GM12878 (cell line): ENCODE measurements around the gene ACTL8. TPM values are rescaled to one million over a fixed set of nuclear protein-coding genes. Genes with fewer than 3 reads are reported as not detected.

ENCODE experiments used
- ATAC-seq: fragments of 200-7000 bp; cut with Tn5 transposase; 3 replicates; pipeline ENCODE4 v1.9.1; 2020; ENCODE audit warnings: mild to moderate bottlenecking, moderate library complexity
- BruUV-seq: library from RNA; stranded (reverse); fragments of 400-500 nt; replicated peaks from 2 replicates; lab custom pipeline; 2021; lab: Mats Ljungman, UMichigan
- CTCF ChIA-PET: fragments of 300-600 bp; sonication (Branson Sonifier 250); formaldehyde crosslinking; extraction: SDS; loops from one replicate; lab custom pipeline; 2021; ENCODE audit warnings: inconsistent platforms; lab: Yijun Ruan, JAX
- POLR2A ChIA-PET: fragments of 350-600 bp; formaldehyde crosslinking; extraction: SDS; loops from one replicate; lab custom pipeline; 2021; ENCODE audit warnings: inconsistent platforms; lab: Charles Lee
- RAD21 ChIA-PET: fragments of 300-600 bp; sonication (Branson Sonifier 250); formaldehyde crosslinking; loops from one replicate; lab custom pipeline; 2023; ENCODE audit warnings: antibody characterized with exemption; ENCODE audit not compliant: unreplicated experiment; lab: Charles Lee
- SMC1A ChIA-PET: fragments of 300-600 bp; sonication (Branson Sonifier 250); formaldehyde crosslinking; loops from one replicate; lab custom pipeline; 2023; ENCODE audit not compliant: unreplicated experiment, uncharacterized antibody; lab: Charles Lee
- DNase-seq: peaks from one replicate; pipeline ENCODE4 v3.0.0-alpha.2; 2011; ENCODE audit warnings: low read depth, low spot score
- FAIRE-seq: peaks from 3 replicates; lab custom pipeline; 2011; peaks lifted over from hg19 to GRCh38; lab: Jason Lieb, UNC
- H2AFZ ChIP-seq: 2 replicates; pipeline ENCODE4 v1.6.0; 2011; ENCODE audit warnings: low read depth, low read length, control low read depth; ENCODE audit not compliant: control insufficient read depth
- H3K27ac ChIP-seq: 2 replicates; pipeline ENCODE4 v1.5.1; 2011; ENCODE audit warnings: control low read depth; ENCODE audit not compliant: control insufficient read depth, insufficient read depth
- H3K27me3 ChIP-seq, 2 experiments: replicated peaks in 1 of 2; 2 replicates each; pipeline versions ENCODE4 v1.6.0 to v1.6.1; 2011; ENCODE audit warnings: low read length in 1 of 2; ENCODE audit not compliant: control insufficient read depth in 2 of 2, insufficient read depth in 2 of 2
- H3K36me3 ChIP-seq, 2 experiments: 2 replicates each; pipeline ENCODE4 v1.5.1; 2011; ENCODE audit warnings: low read length in 1 of 2; ENCODE audit not compliant: control insufficient read depth in 2 of 2, insufficient read depth in 2 of 2
- H3K4me1 ChIP-seq: 2 replicates; pipeline ENCODE4 v1.6.1; 2011; ENCODE audit warnings: mild to moderate bottlenecking, low read length, moderate library complexity, mixed read lengths; ENCODE audit not compliant: control insufficient read depth, insufficient read depth
- H3K4me2 ChIP-seq: 2 replicates; pipeline ENCODE4 v1.6.0; 2011; ENCODE audit warnings: control low read depth; ENCODE audit not compliant: control insufficient read depth, insufficient read depth
- H3K4me3 ChIP-seq: fragments of 200-600 bp; sonication (generic); 2 replicates; pipeline ENCODE4 v1.5.1; 2016
- H3K79me2 ChIP-seq: 2 replicates; pipeline ENCODE4 v1.6.0; 2011; ENCODE audit warnings: low read length; ENCODE audit not compliant: control insufficient read depth, insufficient read depth
- H3K9ac ChIP-seq: 2 replicates; pipeline ENCODE4 v1.8.0; 2011; ENCODE audit warnings: low read length, control low read depth, mixed read lengths; ENCODE audit not compliant: control insufficient read depth, insufficient read depth
- H3K9me3 ChIP-seq: replicated peaks from 3 replicates; pipeline ENCODE4 v1.5.1; 2011; ENCODE audit warnings: mild to moderate bottlenecking, low read length; ENCODE audit not compliant: control insufficient read depth, insufficient read depth
- H4K20me1 ChIP-seq: 2 replicates; pipeline ENCODE4 v1.6.0; 2011; ENCODE audit not compliant: control insufficient read depth, insufficient read depth
- CBX3 ChIP-seq: fragments of 200-600 bp; sonication (generic); IDR thresholded peaks from 2 replicates; pipeline ENCODE4 v1.6.1; 2016; ENCODE audit warnings: low read depth, borderline replicate concordance
- CBX5 ChIP-seq: sonication (generic); IDR thresholded peaks from 2 replicates; pipeline ENCODE4 v1.6.1; 2016; ENCODE audit warnings: low read depth, moderate library complexity, mild to moderate bottlenecking, inconsistent platforms
- E2F4 ChIP-seq: IDR thresholded peaks from 2 replicates; pipeline ENCODE4 v1.6.1; 2012; ENCODE audit warnings: low read depth, low read length, improper control_type of control experiment
- E2F8 ChIP-seq: fragments of 450-650 bp; IDR thresholded peaks from 2 replicates; pipeline ENCODE4 v1.6.1; 2018; ENCODE audit warnings: mild to moderate bottlenecking, low read depth, moderate library complexity; ENCODE audit not compliant: partially characterized antibody
- E4F1 ChIP-seq: fragments of 450-650 bp; IDR thresholded peaks from 2 replicates; pipeline ENCODE4 v1.6.1; 2018; ENCODE audit warnings: borderline replicate concordance, mild to moderate bottlenecking; ENCODE audit not compliant: partially characterized antibody
- HDAC2 ChIP-seq: fragments of 200-600 bp; sonication (generic); IDR thresholded peaks from 2 replicates; pipeline ENCODE4 v1.6.1; 2017
- PAX5 ChIP-seq: IDR thresholded peaks from 2 replicates; pipeline ENCODE4 v1.6.1; 2011; ENCODE audit warnings: low read depth, low read length, borderline replicate concordance
- POLR2AphosphoS5 ChIP-seq: IDR thresholded peaks from 2 replicates; pipeline ENCODE4 v1.6.1; 2011; ENCODE audit warnings: mild to moderate bottlenecking, low read length, inconsistent platforms
- RAD21 ChIP-seq: IDR thresholded peaks from 2 replicates; pipeline ENCODE4 v1.6.1; 2011; ENCODE audit warnings: mild to moderate bottlenecking, low read depth, low read length, moderate library complexity; ENCODE audit not compliant: insufficient read depth
- RUNX3 ChIP-seq: IDR thresholded peaks from 2 replicates; pipeline ENCODE4 v1.6.1; 2012; ENCODE audit warnings: low read length, inconsistent platforms
- WGBS: methylation state at CpG from one replicate; pipeline ENCODE4 v1.1.6; 2016; ENCODE audit warnings: low lambda C conversion rate; ENCODE audit not compliant: insufficient replicate concordance, insufficient coverage; ENCODE audit errors: missing lambda C conversion rate; 5-methylcytosine and 5-hydroxymethylcytosine counted together
- in situ Hi-C: fragments of 300-500 bp; cut with MboI; formaldehyde crosslinking; loops from 9 replicates; pipeline ENCODE4 v1.14.3; 2018; ENCODE audit warnings: mixed read lengths
- intact Hi-C: fragments of 100-400 bp; cut with micrococcal nuclease; formaldehyde crosslinking; loops from one replicate; pipeline ENCODE4 v1.14.2; 2022; ENCODE audit not compliant: unreplicated experiment
- polyA plus RNA-seq, 11 experiments: library from polyadenylated mRNA; depleted of rRNA in 4 of 11; unstranded in 6 of 11; stranded (reverse) in 5 of 11; fragments of >200 nt; fragmentation: Nextera tagmentation in 4 of 11; fragmentation: Illumina TruSeq in 1 of 11; extraction: Ambion mirVana in 4 of 11; extraction: Trizol in 1 of 11; gene quantifications; 1 replicate in 1 of 11; 2 replicates in 10 of 11; pipeline versions ENCODE4 v1.2.1 to v1.2.3, GENCODE V29; 2011 to 2016; ENCODE audit warnings: inconsistent platforms in 2 of 11, missing spikeins in 2 of 11, low read depth in 1 of 11
- total RNA-seq, 4 experiments: library from RNA; depleted of rRNA in 3 of 4; stranded (reverse); fragments of >200 nt in 3 of 4; fragmentation: Illumina TruSeq in 1 of 4; extraction: Trizol in 1 of 4; gene quantifications; 2 replicates each; pipeline versions ENCODE4 v1.2.1 to v1.2.3, GENCODE V29; 2013 to 2021
- TF ChIP-seq, protein P1 (sequence below): IDR thresholded peaks from 2 replicates; pipeline ENCODE4 v1.6.1; 2011; ENCODE audit warnings: low read depth, low read length, improper control_type of control experiment, borderline replicate concordance
- TF ChIP-seq, protein P2 (sequence below): IDR thresholded peaks from 2 replicates; pipeline ENCODE4 v1.6.1; 2011; ENCODE audit warnings: mild to moderate bottlenecking, low read depth, low read length, moderate library complexity; ENCODE audit not compliant: insufficient replicate concordance

The ACTL8 gene
- total and polyA plus RNA-seq, 10 of the 15 experiments (the other 5 are each of a cell fraction or from before 2014, with no cell fraction given) = 0.05 to 0.27 TPM; not detected in 8

GRCh38 chr1:17780916-17781315, 25.8 kb downstream of the ACTL8 start:
- TF ChIP-seq, protein P1, sequence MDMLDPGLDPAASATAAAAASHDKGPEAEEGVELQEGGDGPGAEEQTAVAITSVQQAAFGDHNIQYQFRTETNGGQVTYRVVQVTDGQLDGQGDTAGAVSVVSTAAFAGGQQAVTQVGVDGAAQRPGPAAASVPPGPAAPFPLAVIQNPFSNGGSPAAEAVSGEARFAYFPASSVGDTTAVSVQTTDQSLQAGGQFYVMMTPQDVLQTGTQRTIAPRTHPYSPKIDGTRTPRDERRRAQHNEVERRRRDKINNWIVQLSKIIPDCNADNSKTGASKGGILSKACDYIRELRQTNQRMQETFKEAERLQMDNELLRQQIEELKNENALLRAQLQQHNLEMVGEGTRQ = no peak
- TF ChIP-seq E4F1 = no peak
- TF ChIP-seq CBX5 = no peak
- no peak for TF ChIP-seq E2F4
- TF ChIP-seq RUNX3 = no peak
- TF ChIP-seq POLR2AphosphoS5 = no peak
- no peak for TF ChIP-seq RAD21
- TF ChIP-seq, protein P2, sequence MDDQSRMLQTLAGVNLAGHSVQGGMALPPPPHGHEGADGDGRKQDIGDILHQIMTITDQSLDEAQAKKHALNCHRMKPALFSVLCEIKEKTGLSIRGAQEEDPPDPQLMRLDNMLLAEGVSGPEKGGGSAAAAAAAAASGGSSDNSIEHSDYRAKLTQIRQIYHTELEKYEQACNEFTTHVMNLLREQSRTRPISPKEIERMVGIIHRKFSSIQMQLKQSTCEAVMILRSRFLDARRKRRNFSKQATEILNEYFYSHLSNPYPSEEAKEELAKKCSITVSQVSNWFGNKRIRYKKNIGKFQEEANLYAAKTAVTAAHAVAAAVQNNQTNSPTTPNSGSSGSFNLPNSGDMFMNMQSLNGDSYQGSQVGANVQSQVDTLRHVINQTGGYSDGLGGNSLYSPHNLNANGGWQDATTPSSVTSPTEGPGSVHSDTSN = no peak
- no peak for TF ChIP-seq E2F8
- TF ChIP-seq HDAC2 = no peak
- TF ChIP-seq PAX5 = no peak
- no peak for TF ChIP-seq CBX3
- H3K9me3 ChIP-seq = no peaks in the 10 kb centered on the region
- WGBS = 20% methylated on average over 4 of the region's 4 CpGs
- DNase-seq = no peak
- no peak overlapping the region for H2AFZ ChIP-seq
- H3K4me3 ChIP-seq = no peak overlapping the region
- ChIA-PET POLR2A (no interaction called here), RAD21 (no interaction called here), SMC1A (no interaction called here), CTCF (no interaction called here)
- ATAC-seq = no peak
- in situ Hi-C loops = no loop called here
- H4K20me1 ChIP-seq = no peaks in the 10 kb centered on the region
- peaks cover 0 to 2% of the 10 kb centered on the region in 2 experiments; a peak in 1 of 4 replicates for H3K27me3 ChIP-seq
- H3K27ac ChIP-seq = no peak overlapping the region
- BruUV-seq = no TSS peak
- no peak overlapping the region for H3K4me2 ChIP-seq
- no peaks in the 10 kb centered on the region for H3K79me2 ChIP-seq
- FAIRE-seq = no peak
- intact Hi-C loops = no loop called here
- H3K36me3 ChIP-seq = no peaks in the 10 kb centered on the region
- no peaks in the 10 kb centered on the region for H3K4me1 ChIP-seq
- H3K9ac ChIP-seq = no peak overlapping the region
